K562 (cell line): ENCODE measurements around the gene CPSF4L. TPM values are rescaled to one million over a fixed set of nuclear protein-coding genes. Genes with fewer than 3 reads are reported as not detected.

Experiments
- BHLHE40 ChIP-seq: IDR thresholded peaks from 2 replicates; pipeline ENCODE4 v1.6.1; 2011; ENCODE audit warnings: low read length, improper control_type of control experiment
- CBX1 ChIP-seq: sonication (generic); IDR thresholded peaks from 2 replicates; pipeline ENCODE4 v1.6.1; 2016; ENCODE audit warnings: antibody characterized with exemption, low read depth, mild to moderate bottlenecking
- CXXC5 ChIP-seq: fragments of 250-450 bp; sonication (Bioruptor Pico); IDR thresholded peaks from 2 replicates; pipeline ENCODE4 v1.8.0; 2022; ENCODE audit warnings: inconsistent platforms, mild to moderate bottlenecking, moderate library complexity
- EP400 ChIP-seq: fragments of 450-650 bp; IDR thresholded peaks from 2 replicates; pipeline ENCODE4 v1.6.1; 2017; ENCODE audit warnings: antibody characterized with exemption, mild to moderate bottlenecking, moderate library complexity
- ETS2 ChIP-seq: IDR thresholded peaks from 2 replicates; pipeline ENCODE4 v1.6.1; 2016; ENCODE audit warnings: borderline replicate concordance, missing genetic modification characterization, mild to moderate bottlenecking, moderate library complexity, missing compliant biosample characterization; ENCODE audit not compliant: poor library complexity, severe bottlenecking
- KDM4B ChIP-seq, 2 experiments: fragments of 450-650 bp in 1 of 2; sonication (generic) in 1 of 2; IDR thresholded peaks; 2 replicates each; pipeline ENCODE4 v1.6.1; 2016 to 2017; ENCODE audit warnings: borderline replicate concordance in 2 of 2, antibody characterized with exemption in 1 of 2, low read depth in 1 of 2, mild to moderate bottlenecking in 1 of 2
- MAFG ChIP-seq: fragments of 450-650 bp; conservative IDR thresholded peaks from 2 replicates; pipeline ENCODE4 v1.6.1; 2016; ENCODE audit warnings: missing genetic modification characterization, missing compliant biosample characterization
- MCM2 ChIP-seq: fragments of 450-650 bp; IDR thresholded peaks from 2 replicates; pipeline ENCODE4 v1.6.1; 2017; ENCODE audit warnings: low read depth, mild to moderate bottlenecking
- RCOR1 ChIP-seq, 2 experiments: IDR thresholded peaks; 2 replicates each; pipeline ENCODE4 v1.6.1; 2012; ENCODE audit warnings: low read depth in 2 of 2, low read length in 2 of 2, borderline replicate concordance in 1 of 2, improper control_type of control experiment in 1 of 2
- SIN3A ChIP-seq, 2 experiments: fragments of 150-350 bp in 1 of 2; IDR thresholded peaks; 2 replicates each; pipeline ENCODE4 v1.6.1; 2011 to 2016; ENCODE audit warnings: borderline replicate concordance in 2 of 2, low read depth in 2 of 2, low read length in 2 of 2, mild to moderate bottlenecking in 2 of 2, moderate library complexity in 2 of 2; ENCODE audit not compliant: control insufficient read depth in 1 of 2
- SMAD3 ChIP-seq: fragments of 450-650 bp; formaldehyde crosslinking; conservative IDR thresholded peaks from 2 replicates; pipeline ENCODE4 v1.4.0; 2020; ENCODE audit warnings: mild to moderate bottlenecking
- TRIM24 ChIP-seq, 2 experiments: fragments of 450-650 bp; IDR thresholded peaks; 2 replicates each; pipeline ENCODE4 v1.6.1; 2016
- ZNF12 ChIP-seq: sonication (generic); formaldehyde crosslinking; IDR thresholded peaks from 2 replicates; pipeline ENCODE4 v1.4.0; 2020; ENCODE audit warnings: mild to moderate bottlenecking, missing genetic modification reagents
- ZNF316 ChIP-seq: fragments of 450-650 bp; IDR thresholded peaks from 2 replicates; pipeline ENCODE4 v1.6.1; 2016
- polyA plus RNA-seq, 8 experiments: library from polyadenylated mRNA; depleted of rRNA in 4 of 8; stranded (reverse) in 5 of 8; unstranded in 3 of 8; fragments of >200 nt; fragmentation: Nextera tagmentation in 2 of 8; fragmentation: Illumina TruSeq in 1 of 8; extraction: Ambion mirVana in 2 of 8; extraction: Trizol in 1 of 8; gene quantifications; 2 replicates each; pipeline versions ENCODE4 v1.2.1 to v1.2.3, GENCODE V29; 2011 to 2014; ENCODE audit warnings: inconsistent platforms in 1 of 8, missing spikeins in 1 of 8
- total RNA-seq, 7 experiments: library from RNA; depleted of rRNA in 6 of 7; stranded (reverse); fragments of >200 nt in 6 of 7; fragmentation: Illumina TruSeq in 2 of 7; extraction: Trizol in 2 of 7; gene quantifications; 2 replicates each; pipeline versions ENCODE4 v1.2.1 to v1.2.3, GENCODE V29; 2011 to 2021; ENCODE audit warnings: low replicate concordance in 1 of 7
- TF ChIP-seq, protein P1 (sequence below): fragments of 250-450 bp; sonication (Bioruptor Pico); IDR thresholded peaks from 2 replicates; pipeline ENCODE4 v1.4.0; 2020; ENCODE audit warnings: borderline replicate concordance
- TF ChIP-seq, protein P2 (sequence below): fragments of 250-450 bp; sonication (Bioruptor Pico); IDR thresholded peaks from 2 replicates; pipeline ENCODE4 v1.5.0; 2021; ENCODE audit warnings: mild to moderate bottlenecking, moderate library complexity
- TF ChIP-seq, protein P3 (sequence below), 2 experiments: fragments of 450-650 bp; conservative IDR thresholded peaks; 2 replicates each; pipeline ENCODE4 v1.6.1; 2017; ENCODE audit warnings: mild to moderate bottlenecking in 2 of 2, moderate library complexity in 2 of 2
- TF ChIP-seq, protein P4 (sequence below): sonication (generic); formaldehyde crosslinking; IDR thresholded peaks from 2 replicates; pipeline ENCODE4 v1.8.1; 2023; ENCODE audit warnings: mild to moderate bottlenecking, missing genetic modification reagents

CPSF4L gene
- total and polyA plus RNA-seq, 9 of the 15 experiments (the other 6 are each of a cell fraction or from before 2014, with no cell fraction given): not detected

DNA sequence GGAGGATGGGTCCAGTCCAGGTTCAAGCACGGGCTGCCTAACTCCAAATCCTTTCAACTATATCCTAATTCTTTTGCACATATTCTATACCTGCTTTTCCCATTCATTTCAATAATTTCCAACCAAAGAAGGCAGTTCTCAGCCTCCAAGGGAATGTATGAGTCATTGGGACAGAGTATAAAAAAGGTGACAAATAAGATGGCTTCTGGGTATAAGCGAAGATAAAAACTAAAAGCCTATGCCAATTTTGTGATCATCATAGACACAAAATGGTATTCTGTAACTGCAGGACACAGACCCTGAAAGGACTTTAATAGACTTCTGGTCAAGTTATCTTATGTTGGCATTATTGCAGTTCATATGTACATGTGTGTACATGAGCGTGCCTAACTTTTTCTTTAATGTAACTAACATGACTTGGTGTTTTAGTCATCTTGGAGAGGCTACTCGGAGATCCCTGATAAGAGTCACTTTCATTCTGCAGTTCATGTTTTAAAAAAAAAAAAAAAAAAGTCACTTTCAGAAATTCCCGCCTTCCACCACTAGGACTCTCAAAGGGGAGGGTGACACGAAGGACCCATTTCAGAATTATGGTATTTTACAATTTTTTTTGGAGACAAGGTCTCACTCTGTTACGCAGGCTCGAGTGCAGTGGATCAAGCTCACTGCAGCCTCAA, 51.5 kb downstream of the CPSF4L start (continued):
- TF ChIP-seq, protein P1, sequence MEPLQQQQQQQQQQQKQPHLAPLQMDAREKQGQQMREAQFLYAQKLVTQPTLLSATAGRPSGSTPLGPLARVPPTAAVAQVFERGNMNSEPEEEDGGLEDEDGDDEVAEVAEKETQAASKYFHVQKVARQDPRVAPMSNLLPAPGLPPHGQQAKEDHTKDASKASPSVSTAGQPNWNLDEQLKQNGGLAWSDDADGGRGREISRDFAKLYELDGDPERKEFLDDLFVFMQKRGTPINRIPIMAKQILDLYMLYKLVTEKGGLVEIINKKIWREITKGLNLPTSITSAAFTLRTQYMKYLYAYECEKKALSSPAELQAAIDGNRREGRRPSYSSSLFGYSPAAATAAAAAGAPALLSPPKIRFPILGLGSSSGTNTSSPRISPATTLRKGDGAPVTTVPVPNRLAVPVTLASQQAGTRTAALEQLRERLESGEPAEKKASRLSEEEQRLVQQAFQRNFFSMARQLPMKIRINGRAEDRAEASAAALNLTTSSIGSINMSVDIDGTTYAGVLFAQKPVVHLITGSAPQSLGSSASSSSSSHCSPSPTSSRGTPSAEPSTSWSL (CRISPR knock-in tag): no peak
- no peak for TF ChIP-seq KDM4B (IDR thresholded peaks at IDR 0.05; ENCODE audit: borderline replicate concordance in 2 of 2, low read depth in 1 of 2)
- no peak for TF ChIP-seq CBX1
- TF ChIP-seq EP400: 0 out of 2 replicates have a peak, but pooled peaks have one; percentile 11
- TF ChIP-seq, protein P2, sequence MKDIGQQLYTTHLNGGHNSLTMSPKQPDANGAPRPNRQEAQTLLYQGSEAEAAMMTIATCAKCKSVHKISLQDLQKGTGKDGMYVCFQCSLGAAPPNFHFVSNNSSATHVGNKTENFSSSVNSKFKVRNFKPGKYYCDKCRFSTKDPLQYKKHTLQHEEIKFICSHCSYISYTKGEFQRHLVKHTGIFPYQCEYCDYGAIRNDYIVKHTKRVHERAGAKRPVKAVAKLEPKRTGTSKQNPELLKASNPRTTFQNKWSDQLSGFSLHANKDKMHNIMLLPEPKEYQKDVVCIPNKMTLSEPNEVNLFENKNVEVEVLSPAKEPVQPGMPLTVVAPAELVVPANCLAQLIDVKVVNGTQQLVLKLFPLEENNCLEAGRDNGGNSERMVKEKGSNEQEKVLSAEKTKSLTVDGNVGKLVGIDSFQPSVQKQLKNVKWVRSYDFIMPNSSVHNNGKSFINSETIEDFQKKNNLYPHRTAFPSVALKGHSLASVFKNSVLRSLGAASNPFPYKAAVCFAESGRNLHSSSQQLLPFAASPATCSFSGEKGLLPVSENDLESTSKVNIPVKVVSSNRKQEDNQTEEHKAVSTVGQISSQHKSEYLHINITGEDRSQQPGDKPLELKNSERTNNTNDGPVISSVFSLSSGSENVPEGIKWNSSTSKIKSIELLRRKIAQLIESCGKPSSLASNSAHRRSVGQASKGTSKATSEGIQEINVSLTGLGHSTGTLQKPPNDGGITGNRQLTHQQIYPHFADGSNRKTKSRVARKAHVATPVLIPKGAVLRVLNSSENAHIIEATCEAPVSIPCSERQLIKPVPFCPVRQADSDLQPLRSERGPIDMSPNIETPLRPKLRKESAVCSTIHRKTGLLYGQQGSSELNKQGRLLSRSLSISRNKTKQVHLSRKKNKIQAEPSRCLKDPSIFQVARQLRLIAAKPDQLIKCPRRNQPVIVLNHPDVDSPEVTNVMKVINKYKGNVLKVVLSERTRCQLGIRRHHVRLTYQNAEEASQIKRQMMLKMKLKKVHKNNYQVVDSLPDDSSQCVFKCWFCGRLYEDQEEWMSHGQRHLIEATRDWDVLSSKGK: no peak
- no peak for TF ChIP-seq SMAD3 (CRISPR knock-in tag)
- peak; percentile 80 for TF ChIP-seq CXXC5 (CRISPR knock-in tag)
- TF ChIP-seq, protein P3, sequence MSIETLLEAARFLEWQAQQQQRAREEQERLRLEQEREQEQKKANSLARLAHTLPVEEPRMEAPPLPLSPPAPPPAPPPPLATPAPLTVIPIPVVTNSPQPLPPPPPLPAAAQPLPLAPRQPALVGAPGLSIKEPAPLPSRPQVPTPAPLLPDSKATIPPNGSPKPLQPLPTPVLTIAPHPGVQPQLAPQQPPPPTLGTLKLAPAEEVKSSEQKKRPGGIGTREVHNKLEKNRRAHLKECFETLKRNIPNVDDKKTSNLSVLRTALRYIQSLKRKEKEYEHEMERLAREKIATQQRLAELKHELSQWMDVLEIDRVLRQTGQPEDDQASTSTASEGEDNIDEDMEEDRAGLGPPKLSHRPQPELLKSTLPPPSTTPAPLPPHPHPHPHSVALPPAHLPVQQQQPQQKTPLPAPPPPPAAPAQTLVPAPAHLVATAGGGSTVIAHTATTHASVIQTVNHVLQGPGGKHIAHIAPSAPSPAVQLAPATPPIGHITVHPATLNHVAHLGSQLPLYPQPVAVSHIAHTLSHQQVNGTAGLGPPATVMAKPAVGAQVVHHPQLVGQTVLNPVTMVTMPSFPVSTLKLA (conservative IDR thresholded peaks at IDR 0.05): peak in 1 of 2 experiments; percentile 22; a peak in 1 of 4 replicates
- TF ChIP-seq RCOR1 (IDR thresholded peaks at IDR 0.05; ENCODE audit: borderline replicate concordance in 1 of 2, low read depth in 2 of 2, low read length in 2 of 2): no peak
- TF ChIP-seq MAFG: peak; percentile 50; the same call in 1 of the 2 replicates
- TF ChIP-seq TRIM24 (IDR thresholded peaks at IDR 0.05): no peak
- TF ChIP-seq, protein P4, sequence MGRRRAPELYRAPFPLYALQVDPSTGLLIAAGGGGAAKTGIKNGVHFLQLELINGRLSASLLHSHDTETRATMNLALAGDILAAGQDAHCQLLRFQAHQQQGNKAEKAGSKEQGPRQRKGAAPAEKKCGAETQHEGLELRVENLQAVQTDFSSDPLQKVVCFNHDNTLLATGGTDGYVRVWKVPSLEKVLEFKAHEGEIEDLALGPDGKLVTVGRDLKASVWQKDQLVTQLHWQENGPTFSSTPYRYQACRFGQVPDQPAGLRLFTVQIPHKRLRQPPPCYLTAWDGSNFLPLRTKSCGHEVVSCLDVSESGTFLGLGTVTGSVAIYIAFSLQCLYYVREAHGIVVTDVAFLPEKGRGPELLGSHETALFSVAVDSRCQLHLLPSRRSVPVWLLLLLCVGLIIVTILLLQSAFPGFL (CRISPR knock-in tag): no peak
- TF ChIP-seq ZNF12 (CRISPR knock-in tag): no peak
- TF ChIP-seq SIN3A (IDR thresholded peaks at IDR 0.05; ENCODE audit: borderline replicate concordance in 2 of 2, control insufficient read depth in 1 of 2, low read depth in 2 of 2, low read length in 2 of 2): no peak
- TF ChIP-seq MCM2: no peak
- TF ChIP-seq BHLHE40: no peak; the same call in 1 of the 2 replicates
- 0 out of 2 replicates have a peak, but pooled peaks have one; percentile 9 for TF ChIP-seq ZNF316
- no peak for TF ChIP-seq ETS2 (tag)
